HepG2 (cell line): ENCODE data around the gene SLC12A5. TPM values are rescaled to one million over a fixed set of nuclear protein-coding genes. Genes with fewer than 3 reads are reported as not detected.

Experiments used
- GLI4 ChIP-seq: sonication (generic); formaldehyde crosslinking; IDR thresholded peaks from 2 replicates; pipeline ENCODE4 v1.5.1; 2020; ENCODE audit warnings: missing genetic modification reagents, mild to moderate bottlenecking, moderate library complexity, borderline replicate concordance
- ISX ChIP-seq: sonication (generic); formaldehyde crosslinking; conservative IDR thresholded peaks from 2 replicates; pipeline ENCODE4 v1.5.0; 2020; ENCODE audit warnings: missing genetic modification reagents
- TRIM24 ChIP-seq: sonication (generic); formaldehyde crosslinking; IDR thresholded peaks from 2 replicates; pipeline ENCODE4 v1.8.0; 2022; ENCODE audit warnings: mild to moderate bottlenecking, missing genetic modification reagents
- polyA plus RNA-seq, 8 experiments: library from polyadenylated mRNA; depleted of rRNA in 3 of 8; stranded (reverse) in 7 of 8; unstranded in 1 of 8; fragments of >200 nt; fragmentation: Illumina TruSeq in 4 of 8; extraction: Trizol in 4 of 8; gene quantifications; 2 replicates each; pipeline versions ENCODE4 v1.2.1 to v1.2.3, GENCODE V29; 2011 to 2016; ENCODE audit warnings: low read depth in 4 of 8, missing spikeins in 1 of 8, mixed read lengths in 1 of 8; ENCODE audit not compliant: insufficient read depth in 1 of 8
- total RNA-seq, 5 experiments: library from RNA; depleted of rRNA; stranded (reverse); fragments of >200 nt; fragmentation: Illumina TruSeq; extraction: Trizol; gene quantifications; 2 replicates each; pipeline ENCODE4 v1.2.3, GENCODE V29; 2016; ENCODE audit warnings: low read depth in 1 of 5
- TF ChIP-seq, protein P1 (sequence below): sonication (generic); formaldehyde crosslinking; IDR thresholded peaks from 2 replicates; pipeline ENCODE4 v1.8.1; 2022; ENCODE audit warnings: low read depth, mild to moderate bottlenecking, missing genetic modification reagents
- TF ChIP-seq, protein P2 (sequence below): sonication (generic); formaldehyde crosslinking; IDR thresholded peaks from 2 replicates; pipeline ENCODE4 v1.4.0; 2020; ENCODE audit warnings: missing genetic modification reagents
- TF ChIP-seq, protein P3 (sequence below): sonication (generic); formaldehyde crosslinking; IDR thresholded peaks from 2 replicates; pipeline ENCODE4 v1.4.0; 2020; ENCODE audit warnings: missing genetic modification reagents, borderline replicate concordance
- TF ChIP-seq, protein P4 (sequence below): sonication (generic); formaldehyde crosslinking; IDR thresholded peaks from 2 replicates; pipeline ENCODE4 v1.4.0; 2020; ENCODE audit warnings: missing genetic modification reagents, borderline replicate concordance
- TF ChIP-seq, protein P5 (sequence below): sonication (generic); formaldehyde crosslinking; IDR thresholded peaks from 2 replicates; pipeline ENCODE4 v1.4.0; 2020; ENCODE audit warnings: mild to moderate bottlenecking, missing genetic modification reagents
- TF ChIP-seq, protein P6 (sequence below): sonication (generic); formaldehyde crosslinking; IDR thresholded peaks from 2 replicates; pipeline ENCODE4 v1.9.0; 2021; ENCODE audit warnings: missing genetic modification reagents, mild to moderate bottlenecking, borderline replicate concordance

The SLC12A5 gene
- total and polyA plus RNA-seq, 2 of the 13 experiments (the other 11 are each of a cell fraction or from before 2014, with no cell fraction given), result 4.3 to 5.4 TPM

DNA sequence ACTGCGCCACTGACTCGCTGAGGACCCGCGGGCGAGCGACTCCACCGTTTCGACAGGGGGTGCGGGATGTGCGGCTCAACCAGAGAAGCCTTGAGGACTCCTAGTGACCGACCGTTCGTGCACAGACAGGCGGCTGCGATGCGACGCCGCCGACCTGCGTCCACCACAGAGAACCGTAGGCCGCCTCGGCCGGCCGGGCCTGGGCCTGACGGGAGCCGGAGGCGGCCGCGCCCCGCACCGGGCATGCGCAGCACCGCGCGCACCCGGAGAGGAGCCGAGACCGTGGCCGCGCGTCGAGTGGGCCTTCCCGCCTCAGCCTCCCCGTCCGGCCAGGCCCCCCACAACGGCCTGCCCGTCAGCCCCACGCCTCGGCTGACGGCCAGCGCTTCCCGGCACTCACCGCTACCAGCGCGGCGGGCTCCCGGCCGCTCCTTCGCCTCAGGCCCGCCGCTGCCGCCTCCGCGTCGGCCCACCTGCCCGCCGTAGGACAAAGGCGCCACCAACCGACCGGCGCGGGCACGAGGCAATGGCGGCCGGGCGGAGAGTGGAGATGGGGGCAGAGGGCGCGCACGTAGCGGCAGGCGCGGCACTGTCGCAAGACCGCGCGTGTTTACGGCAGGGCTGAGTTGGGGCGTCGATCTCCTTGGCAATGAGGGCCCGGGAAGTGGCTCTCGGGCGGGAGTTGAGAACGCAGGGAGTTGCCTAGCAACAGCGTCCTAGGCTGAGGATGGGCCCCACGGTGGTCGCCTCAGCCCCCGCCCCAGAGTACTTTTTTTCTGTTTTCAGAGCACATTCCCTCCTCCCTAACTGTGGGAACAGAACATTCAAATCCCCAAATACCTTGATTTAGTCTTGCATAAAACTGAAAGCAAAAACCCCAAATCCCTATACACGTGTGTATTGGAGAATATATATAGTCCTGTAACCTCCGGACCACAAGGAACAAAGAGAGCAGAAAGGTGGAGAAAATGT is 60.7 kb downstream of the SLC12A5 start, which contains the start of gene NCOA5 (continued):
- TF ChIP-seq, protein P1, sequence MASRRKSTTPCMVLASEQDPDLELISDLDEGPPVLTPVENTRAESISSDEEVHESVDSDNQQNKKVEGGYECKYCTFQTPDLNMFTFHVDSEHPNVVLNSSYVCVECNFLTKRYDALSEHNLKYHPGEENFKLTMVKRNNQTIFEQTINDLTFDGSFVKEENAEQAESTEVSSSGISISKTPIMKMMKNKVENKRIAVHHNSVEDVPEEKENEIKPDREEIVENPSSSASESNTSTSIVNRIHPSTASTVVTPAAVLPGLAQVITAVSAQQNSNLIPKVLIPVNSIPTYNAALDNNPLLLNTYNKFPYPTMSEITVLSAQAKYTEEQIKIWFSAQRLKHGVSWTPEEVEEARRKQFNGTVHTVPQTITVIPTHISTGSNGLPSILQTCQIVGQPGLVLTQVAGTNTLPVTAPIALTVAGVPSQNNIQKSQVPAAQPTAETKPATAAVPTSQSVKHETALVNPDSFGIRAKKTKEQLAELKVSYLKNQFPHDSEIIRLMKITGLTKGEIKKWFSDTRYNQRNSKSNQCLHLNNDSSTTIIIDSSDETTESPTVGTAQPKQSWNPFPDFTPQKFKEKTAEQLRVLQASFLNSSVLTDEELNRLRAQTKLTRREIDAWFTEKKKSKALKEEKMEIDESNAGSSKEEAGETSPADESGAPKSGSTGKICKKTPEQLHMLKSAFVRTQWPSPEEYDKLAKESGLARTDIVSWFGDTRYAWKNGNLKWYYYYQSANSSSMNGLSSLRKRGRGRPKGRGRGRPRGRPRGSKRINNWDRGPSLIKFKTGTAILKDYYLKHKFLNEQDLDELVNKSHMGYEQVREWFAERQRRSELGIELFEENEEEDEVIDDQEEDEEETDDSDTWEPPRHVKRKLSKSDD (CRISPR knock-in tag), result peak; percentile 97
- TF ChIP-seq, protein P2, sequence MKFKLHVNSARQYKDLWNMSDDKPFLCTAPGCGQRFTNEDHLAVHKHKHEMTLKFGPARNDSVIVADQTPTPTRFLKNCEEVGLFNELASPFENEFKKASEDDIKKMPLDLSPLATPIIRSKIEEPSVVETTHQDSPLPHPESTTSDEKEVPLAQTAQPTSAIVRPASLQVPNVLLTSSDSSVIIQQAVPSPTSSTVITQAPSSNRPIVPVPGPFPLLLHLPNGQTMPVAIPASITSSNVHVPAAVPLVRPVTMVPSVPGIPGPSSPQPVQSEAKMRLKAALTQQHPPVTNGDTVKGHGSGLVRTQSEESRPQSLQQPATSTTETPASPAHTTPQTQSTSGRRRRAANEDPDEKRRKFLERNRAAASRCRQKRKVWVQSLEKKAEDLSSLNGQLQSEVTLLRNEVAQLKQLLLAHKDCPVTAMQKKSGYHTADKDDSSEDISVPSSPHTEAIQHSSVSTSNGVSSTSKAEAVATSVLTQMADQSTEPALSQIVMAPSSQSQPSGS, result peak; percentile 85
- TF ChIP-seq GLI4 (CRISPR knock-in tag), result peak; percentile 86; the same call in 1 of the 2 replicates
- TF ChIP-seq, protein P3, sequence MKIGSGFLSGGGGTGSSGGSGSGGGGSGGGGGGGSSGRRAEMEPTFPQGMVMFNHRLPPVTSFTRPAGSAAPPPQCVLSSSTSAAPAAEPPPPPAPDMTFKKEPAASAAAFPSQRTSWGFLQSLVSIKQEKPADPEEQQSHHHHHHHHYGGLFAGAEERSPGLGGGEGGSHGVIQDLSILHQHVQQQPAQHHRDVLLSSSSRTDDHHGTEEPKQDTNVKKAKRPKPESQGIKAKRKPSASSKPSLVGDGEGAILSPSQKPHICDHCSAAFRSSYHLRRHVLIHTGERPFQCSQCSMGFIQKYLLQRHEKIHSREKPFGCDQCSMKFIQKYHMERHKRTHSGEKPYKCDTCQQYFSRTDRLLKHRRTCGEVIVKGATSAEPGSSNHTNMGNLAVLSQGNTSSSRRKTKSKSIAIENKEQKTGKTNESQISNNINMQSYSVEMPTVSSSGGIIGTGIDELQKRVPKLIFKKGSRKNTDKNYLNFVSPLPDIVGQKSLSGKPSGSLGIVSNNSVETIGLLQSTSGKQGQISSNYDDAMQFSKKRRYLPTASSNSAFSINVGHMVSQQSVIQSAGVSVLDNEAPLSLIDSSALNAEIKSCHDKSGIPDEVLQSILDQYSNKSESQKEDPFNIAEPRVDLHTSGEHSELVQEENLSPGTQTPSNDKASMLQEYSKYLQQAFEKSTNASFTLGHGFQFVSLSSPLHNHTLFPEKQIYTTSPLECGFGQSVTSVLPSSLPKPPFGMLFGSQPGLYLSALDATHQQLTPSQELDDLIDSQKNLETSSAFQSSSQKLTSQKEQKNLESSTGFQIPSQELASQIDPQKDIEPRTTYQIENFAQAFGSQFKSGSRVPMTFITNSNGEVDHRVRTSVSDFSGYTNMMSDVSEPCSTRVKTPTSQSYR (CRISPR knock-in tag), result peak; percentile 69; the same call in 1 of the 2 replicates
- TF ChIP-seq, protein P4, sequence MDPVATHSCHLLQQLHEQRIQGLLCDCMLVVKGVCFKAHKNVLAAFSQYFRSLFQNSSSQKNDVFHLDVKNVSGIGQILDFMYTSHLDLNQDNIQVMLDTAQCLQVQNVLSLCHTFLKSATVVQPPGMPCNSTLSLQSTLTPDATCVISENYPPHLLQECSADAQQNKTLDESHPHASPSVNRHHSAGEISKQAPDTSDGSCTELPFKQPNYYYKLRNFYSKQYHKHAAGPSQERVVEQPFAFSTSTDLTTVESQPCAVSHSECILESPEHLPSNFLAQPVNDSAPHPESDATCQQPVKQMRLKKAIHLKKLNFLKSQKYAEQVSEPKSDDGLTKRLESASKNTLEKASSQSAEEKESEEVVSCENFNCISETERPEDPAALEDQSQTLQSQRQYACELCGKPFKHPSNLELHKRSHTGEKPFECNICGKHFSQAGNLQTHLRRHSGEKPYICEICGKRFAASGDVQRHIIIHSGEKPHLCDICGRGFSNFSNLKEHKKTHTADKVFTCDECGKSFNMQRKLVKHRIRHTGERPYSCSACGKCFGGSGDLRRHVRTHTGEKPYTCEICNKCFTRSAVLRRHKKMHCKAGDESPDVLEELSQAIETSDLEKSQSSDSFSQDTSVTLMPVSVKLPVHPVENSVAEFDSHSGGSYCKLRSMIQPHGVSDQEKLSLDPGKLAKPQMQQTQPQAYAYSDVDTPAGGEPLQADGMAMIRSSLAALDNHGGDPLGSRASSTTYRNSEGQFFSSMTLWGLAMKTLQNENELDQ (CRISPR knock-in tag), result no peak
- TF ChIP-seq TRIM24 (CRISPR knock-in tag), result no peak
- TF ChIP-seq, protein P5, sequence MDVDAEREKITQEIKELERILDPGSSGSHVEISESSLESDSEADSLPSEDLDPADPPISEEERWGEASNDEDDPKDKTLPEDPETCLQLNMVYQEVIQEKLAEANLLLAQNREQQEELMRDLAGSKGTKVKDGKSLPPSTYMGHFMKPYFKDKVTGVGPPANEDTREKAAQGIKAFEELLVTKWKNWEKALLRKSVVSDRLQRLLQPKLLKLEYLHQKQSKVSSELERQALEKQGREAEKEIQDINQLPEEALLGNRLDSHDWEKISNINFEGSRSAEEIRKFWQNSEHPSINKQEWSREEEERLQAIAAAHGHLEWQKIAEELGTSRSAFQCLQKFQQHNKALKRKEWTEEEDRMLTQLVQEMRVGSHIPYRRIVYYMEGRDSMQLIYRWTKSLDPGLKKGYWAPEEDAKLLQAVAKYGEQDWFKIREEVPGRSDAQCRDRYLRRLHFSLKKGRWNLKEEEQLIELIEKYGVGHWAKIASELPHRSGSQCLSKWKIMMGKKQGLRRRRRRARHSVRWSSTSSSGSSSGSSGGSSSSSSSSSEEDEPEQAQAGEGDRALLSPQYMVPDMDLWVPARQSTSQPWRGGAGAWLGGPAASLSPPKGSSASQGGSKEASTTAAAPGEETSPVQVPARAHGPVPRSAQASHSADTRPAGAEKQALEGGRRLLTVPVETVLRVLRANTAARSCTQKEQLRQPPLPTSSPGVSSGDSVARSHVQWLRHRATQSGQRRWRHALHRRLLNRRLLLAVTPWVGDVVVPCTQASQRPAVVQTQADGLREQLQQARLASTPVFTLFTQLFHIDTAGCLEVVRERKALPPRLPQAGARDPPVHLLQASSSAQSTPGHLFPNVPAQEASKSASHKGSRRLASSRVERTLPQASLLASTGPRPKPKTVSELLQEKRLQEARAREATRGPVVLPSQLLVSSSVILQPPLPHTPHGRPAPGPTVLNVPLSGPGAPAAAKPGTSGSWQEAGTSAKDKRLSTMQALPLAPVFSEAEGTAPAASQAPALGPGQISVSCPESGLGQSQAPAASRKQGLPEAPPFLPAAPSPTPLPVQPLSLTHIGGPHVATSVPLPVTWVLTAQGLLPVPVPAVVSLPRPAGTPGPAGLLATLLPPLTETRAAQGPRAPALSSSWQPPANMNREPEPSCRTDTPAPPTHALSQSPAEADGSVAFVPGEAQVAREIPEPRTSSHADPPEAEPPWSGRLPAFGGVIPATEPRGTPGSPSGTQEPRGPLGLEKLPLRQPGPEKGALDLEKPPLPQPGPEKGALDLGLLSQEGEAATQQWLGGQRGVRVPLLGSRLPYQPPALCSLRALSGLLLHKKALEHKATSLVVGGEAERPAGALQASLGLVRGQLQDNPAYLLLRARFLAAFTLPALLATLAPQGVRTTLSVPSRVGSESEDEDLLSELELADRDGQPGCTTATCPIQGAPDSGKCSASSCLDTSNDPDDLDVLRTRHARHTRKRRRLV (CRISPR knock-in tag), result no peak; the same call in 1 of the 2 replicates
- TF ChIP-seq ISX (CRISPR knock-in tag), result peak; percentile 71; the same call in 1 of the 2 replicates
- TF ChIP-seq, protein P6, sequence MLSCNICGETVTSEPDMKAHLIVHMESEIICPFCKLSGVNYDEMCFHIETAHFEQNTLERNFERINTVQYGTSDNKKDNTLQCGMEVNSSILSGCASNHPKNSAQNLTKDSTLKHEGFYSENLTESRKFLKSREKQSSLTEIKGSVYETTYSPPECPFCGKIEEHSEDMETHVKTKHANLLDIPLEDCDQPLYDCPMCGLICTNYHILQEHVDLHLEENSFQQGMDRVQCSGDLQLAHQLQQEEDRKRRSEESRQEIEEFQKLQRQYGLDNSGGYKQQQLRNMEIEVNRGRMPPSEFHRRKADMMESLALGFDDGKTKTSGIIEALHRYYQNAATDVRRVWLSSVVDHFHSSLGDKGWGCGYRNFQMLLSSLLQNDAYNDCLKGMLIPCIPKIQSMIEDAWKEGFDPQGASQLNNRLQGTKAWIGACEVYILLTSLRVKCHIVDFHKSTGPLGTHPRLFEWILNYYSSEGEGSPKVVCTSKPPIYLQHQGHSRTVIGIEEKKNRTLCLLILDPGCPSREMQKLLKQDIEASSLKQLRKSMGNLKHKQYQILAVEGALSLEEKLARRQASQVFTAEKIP (CRISPR knock-in tag), result no peak
